ENCODE measurements around the gene SLC24A1.

The SLC24A1 gene

GRCh38 chr15:65618560-65619109 lies 3.1 kb upstream of the SLC24A1 start:
- no peak for DNase-seq (ENCODE audit: low read depth in 2 of 2)

- DNase-seq (ENCODE audit: low read depth in 2 of 2), result no peak
These were observed 2.0 kb upstream of the SLC24A1 start for GRCh38 chr15:65619626-65620290.

GRCh38 chr15:65620833-65621232 lies 905 bp upstream of the SLC24A1 start:
- DNase-seq (ENCODE audit: low read depth in 2 of 2), result no peak

GRCh38 chr15:65623103-65623502 lies 1.4 kb downstream of the SLC24A1 start:
- no peak for DNase-seq (ENCODE audit: low read depth in 2 of 2)

- DNase-seq (ENCODE audit: low read depth in 2 of 2), result no peak
These were observed 5.1 kb downstream of the SLC24A1 start for GRCh38 chr15:65626856-65627255.

- DNase-seq (ENCODE audit: low read depth in 2 of 2), result no peak
These were observed 7.8 kb downstream of the SLC24A1 start for GRCh38 chr15:65629548-65629947.

- no peak for DNase-seq (ENCODE audit: low read depth in 2 of 2)
These were observed 9.0 kb downstream of the SLC24A1 start for GRCh38 chr15:65630760-65631159.

- DNase-seq (ENCODE audit: low read depth in 2 of 2), result no peak
These were observed 9.8 kb downstream of the SLC24A1 start for GRCh38 chr15:65631503-65631902.

- DNase-seq (ENCODE audit: low read depth in 2 of 2), result no peak
These were observed 11.1 kb downstream of the SLC24A1 start for GRCh38 chr15:65632780-65633375.

GRCh38 chr15:65633752-65634151 lies 12.0 kb downstream of the SLC24A1 start:
- DNase-seq (ENCODE audit: low read depth in 2 of 2), result no peak

- DNase-seq (ENCODE audit: low read depth in 2 of 2), result no peak
These were observed 12.6 kb downstream of the SLC24A1 start for GRCh38 chr15:65634356-65634755.

GRCh38 chr15:65638109-65638508 lies 16.4 kb downstream of the SLC24A1 start:
- DNase-seq (ENCODE audit: low read depth in 2 of 2), result no peak

- DNase-seq (ENCODE audit: low read depth in 2 of 2), result peak in 1 of 2 donors; percentile 1
These were observed 16.9 kb downstream of the SLC24A1 start for GRCh38 chr15:65638681-65639089.

GRCh38 chr15:65639509-65639908 lies 17.8 kb downstream of the SLC24A1 start:
- DNase-seq (ENCODE audit: low read depth in 2 of 2), result no peak

- DNase-seq (ENCODE audit: low read depth in 2 of 2), result no peak
These were observed 20.2 kb downstream of the SLC24A1 start for GRCh38 chr15:65641768-65642475.

GRCh38 chr15:65642594-65642993 lies 20.9 kb downstream of the SLC24A1 start:
- no peak for DNase-seq (ENCODE audit: low read depth in 2 of 2)

GRCh38 chr15:65644282-65644681 lies 22.5 kb downstream of the SLC24A1 start:
- DNase-seq (ENCODE audit: low read depth in 2 of 2), result no peak

- DNase-seq (ENCODE audit: low read depth in 2 of 2), result no peak
These were observed 23.7 kb downstream of the SLC24A1 start for GRCh38 chr15:65645392-65645791.

- no peak for DNase-seq (ENCODE audit: low read depth in 2 of 2)
These were observed 24.7 kb downstream of the SLC24A1 start for GRCh38 chr15:65646486-65646885.

GRCh38 chr15:65650312-65651041 lies 28.7 kb downstream of the SLC24A1 start:
- DNase-seq (ENCODE audit: low read depth in 2 of 2), result no peak

- DNase-seq (ENCODE audit: low read depth in 2 of 2), result no peak
These were observed 29.2 kb downstream of the SLC24A1 start for GRCh38 chr15:65651042-65651322.
